ENCODE measurements around the gene SLC6A15.
A peak's percentile ranks its signal among the peaks of the same experiment; 100 is the strongest.

Gene SLC6A15

GRCh38 chr12:84874125-84874824, 38.3 kb downstream of the SLC6A15 start:
- peak; percentile 30 for DNase-seq

DNA sequence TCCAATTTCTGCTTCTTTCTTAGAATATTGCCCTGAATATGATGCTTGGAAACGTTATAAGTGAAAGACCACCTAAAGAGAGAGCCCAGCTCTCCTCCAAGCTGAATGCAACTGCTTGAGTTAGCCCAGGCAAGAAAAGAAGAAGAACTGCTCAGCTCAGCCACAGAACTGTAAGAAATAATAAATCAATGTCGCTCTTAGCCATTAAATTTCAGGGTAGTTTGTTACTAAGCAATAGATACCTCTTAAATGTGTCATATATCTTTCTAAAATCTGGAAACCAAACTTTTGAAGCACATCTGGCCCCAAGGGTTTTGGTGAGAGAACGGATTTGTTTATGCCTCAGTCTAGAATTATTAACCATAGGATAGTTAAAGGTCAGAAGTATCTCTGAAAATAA, 50.4 kb downstream of the SLC6A15 start:
- DNase-seq, result no peak

DNA sequence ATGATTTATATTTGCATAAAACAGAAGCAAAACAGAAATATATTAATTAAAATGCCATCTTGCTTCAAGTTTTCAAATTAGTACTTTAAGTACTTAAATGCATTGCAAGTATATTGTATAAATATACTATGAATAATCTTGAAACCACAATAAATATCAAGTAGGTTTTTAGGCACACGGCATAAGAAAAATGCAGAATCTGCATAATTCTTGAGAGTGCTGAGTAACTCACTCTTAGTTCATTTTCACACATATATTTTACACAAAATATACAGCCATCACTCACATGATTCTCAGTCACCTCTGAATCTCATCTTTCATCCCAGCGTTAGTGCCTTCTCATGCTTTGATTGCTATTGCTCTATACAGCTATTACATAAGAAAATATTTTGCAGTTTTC, 51.9 kb downstream of the SLC6A15 start:
- no peak for DNase-seq

DNA sequence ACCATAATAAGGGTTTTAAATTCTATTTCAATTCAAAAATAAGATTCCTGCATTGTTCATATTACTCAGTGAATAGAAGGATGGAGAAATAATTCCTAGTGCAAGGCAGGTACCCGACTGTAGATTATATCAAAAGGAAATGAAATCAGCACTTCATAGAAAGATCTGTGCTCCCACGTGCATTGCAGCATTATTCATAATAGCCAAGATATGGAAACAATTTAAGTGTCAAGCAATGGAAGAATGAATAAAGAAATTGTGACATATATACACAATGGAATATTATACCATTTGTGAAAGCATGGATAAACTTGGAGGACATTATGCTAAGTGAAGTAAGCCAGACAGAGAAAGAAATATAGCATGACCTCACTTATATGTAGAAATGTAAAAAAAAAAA, 53.8 kb downstream of the SLC6A15 start:
- DNase-seq, result peak; percentile 77

DNA sequence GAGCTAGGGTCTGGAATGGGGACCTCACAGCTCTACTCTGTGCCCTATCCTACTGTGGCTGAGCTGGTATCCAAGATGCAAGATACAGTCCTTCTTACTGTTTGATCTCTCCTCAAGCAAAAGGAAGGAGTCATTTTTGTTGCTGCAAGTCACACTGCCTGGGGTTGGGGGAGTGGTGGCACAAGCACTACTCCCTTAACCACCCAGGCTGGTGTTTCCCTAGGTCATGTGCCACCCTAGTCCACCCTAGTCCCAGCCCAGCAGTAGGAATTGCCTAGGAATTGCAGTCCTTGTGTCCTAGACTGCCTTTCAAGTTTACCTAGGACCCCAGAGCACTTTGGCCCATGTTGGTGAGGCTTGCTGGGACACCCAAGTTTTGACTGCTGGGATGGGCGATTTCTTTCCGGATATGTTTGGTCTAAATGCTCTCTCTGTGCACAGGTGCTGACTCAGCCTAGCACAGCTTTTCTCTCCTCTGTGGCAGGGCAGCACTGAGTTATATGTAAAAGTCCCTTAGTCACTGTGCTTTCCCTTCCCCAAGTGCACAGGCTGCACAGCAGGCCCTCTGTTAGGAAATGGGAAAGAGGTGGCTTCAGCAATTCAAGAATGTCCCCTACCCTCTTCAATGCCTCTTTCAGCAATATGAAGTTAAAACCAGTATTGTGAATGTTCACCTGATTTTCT, 54.9 kb downstream of the SLC6A15 start:
- DNase-seq, result peak; percentile 14

DNA sequence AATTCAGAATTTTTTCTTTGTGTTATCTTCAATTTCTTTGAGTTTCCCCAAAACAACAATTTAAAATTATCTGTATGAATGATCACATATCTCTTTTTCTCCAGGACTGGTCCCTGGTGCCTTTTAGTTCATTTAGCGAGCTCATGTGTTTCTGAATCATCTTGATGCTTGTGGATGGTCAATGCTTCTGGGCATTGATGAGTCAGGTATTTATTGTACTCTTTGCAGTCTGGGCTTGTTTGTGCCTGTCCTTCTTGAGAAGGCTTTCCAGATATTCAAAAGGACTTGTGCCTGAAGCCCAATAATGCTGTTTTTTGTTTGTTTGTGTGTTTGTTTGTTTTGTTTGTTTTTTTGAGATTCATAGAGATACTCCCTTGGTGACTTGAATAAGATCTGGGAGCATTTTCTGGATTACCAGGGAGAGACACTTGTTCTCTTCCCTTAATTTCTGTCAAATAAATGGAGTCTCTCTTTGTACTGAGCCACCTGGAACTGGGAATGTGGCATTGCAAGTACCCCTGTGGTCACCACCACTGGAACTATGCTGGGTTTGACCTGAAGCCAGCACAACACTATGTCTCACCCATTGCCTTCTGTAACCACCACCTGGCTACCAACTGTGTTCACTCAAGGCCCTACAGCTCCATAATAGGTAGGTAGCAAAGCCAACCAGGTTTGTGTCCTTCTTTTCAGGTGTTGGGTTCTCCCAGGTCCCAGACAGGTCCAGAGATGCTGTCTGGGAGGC, 56.3 kb downstream of the SLC6A15 start:
- no peak for DNase-seq

DNA sequence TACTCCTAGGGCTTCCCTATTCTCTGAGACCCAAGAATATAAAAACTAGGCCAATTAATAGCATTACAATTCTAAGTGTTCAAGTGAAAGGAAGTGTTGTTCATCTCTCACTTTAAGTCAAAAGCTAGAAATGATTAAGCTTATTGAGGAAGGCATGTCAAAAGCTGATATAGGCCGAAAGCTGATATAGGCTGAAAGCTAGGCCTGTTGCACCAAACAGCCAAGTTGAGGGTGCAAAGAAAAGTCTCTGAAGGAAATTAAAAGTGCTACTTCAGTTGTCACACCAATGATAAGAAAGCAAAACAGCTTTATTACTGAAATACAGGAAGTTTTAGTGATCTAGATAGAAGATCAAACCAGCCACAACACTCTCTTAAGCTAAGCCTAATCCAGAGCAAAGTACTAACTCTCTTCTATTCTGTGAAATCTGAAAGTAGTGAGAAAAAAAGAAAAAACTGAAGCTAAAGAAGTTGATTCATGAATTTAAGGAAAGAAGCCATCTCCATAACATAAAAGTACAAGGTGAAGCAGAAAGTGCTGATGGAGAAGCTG, 68.9 kb downstream of the SLC6A15 start:
- DNase-seq, result no peak

DNA sequence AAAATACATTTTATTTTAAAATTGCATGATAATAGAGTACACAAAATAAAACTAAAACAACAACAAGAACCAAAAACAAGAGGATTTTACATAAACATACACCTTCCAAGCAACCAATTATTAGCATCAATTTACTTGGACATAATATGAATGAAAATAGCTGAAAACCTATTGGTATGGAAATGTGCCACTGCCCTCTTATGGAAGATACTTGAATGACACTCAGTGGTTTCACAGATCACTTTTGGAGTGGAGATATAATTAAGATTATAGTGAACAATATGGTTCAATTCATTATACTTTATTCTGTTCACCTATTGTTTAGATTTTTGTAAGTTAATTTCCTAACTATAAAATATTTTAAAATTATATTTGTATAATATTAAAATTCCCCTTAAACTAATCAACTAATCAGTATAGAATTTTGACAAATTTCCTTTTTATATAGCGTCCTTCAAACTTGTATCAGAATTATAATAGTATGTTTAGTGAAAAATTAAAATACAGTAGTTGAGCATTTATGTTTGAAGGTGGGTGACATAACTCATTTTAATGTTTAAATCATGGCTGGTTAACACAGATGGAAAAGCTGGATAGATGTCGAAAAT, 70.1 kb downstream of the SLC6A15 start:
- DNase-seq, result peak; percentile 18

DNA sequence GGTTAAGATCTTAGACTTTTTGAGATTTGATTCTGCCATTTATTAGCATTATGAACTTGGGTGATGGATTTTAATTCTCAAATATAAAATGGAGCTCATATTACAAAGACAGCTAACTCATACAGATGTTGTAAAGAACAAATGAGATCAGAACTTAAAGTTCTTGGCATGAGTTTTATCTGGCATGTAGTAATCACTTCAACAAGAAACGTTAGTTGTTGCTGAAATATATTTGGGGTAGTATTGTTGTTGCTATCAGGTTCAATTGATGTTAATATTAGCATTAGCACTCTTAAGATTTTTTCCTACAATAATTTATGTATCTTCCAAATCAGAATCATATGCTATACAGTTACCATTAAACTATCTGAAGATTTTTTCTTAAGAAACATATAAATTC, 71.0 kb downstream of the SLC6A15 start:
- no peak for DNase-seq

DNA sequence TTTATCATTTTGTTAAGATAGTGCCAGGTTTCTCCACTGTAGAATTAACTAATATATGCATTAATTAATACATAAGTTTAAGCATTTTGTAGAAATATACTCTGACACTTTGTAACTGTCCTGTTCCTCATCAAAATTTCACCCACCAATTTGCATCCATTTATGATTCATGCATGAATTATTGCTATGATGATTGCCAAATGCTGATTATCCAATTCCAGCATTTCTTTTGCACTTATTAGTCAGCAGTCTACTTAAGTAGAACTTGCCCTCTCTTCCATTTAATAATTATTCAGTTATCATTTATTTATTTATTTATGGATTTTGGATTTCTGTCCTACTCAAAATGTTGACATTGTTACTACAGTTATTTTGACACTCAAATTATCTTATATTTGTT, 72.2 kb downstream of the SLC6A15 start:
- DNase-seq, result no peak

GRCh38 chr12:84826925-84827324, 85.7 kb downstream of the SLC6A15 start:
- no peak for DNase-seq

DNA sequence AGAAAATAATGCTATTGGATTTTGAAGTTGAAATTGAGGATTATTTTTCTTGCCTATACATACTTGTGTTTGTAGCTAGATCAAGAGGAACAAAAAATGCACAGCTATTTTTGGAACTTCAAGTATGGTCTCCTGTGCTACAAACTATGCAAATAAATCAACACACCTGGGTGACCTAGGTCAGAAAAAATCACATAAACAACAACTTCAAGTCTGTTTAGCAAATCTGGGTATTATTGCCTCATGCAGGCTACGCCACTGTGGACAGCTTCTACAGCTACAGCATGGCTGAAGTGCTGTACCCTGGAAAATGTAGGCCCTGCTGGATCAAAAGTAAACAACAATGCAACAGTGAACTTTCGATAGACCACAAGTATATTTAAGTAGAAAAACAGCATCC, 87.5 kb downstream of the SLC6A15 start:
- DNase-seq, result no peak

DNA sequence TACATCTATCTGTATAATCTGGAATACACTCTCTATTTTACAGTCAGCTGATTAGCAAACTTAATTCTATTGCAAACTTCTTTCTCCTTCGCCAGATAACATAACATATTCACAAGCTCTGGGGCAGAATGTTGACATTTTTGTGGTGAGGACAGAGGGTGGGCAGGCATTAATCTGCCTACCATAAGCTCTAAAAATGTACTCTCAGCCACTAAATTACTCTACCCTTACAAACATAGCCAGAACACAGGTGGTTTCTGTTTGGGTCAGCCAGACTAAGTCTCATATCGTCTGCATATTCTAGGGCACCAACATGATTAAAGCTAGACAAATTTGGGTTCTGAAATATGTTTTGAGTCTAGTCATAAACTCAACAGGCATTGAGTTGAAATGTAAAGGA, 90.1 kb downstream of the SLC6A15 start:
- no peak for DNase-seq

GRCh38 chr12:84816916-84817695, 95.5 kb downstream of the SLC6A15 start:
- DNase-seq, result no peak

DNA sequence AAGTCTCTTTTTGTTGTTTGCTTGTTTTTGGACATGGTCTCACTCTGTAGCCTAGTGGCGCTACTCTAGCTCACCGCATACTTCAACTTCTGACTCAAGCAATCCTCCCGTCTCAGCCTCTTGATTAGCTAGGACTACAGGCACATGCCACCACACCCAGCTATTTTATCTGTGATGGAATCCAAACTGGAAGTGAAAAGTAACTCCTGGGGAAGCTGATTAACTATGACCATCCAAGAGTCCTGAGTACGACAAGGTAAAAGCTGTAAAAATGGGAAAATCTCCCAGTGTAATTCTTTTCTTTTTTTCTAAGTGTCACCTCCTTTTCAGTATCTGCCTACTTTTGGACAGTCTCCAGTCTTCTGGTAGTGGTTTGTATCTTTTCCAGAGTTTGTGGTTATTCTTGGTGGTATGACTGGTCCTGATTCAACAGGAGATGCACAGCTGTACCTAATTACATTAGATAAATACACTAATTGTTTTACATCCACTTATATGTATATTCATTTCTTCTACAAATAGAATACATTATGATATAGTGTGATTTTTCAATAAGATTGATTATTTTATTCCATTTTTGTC, 97.8 kb downstream of the SLC6A15 start:
- peak; percentile 85 for DNase-seq

GRCh38 chr12:84813780-84814663, 98.6 kb downstream of the SLC6A15 start:
- DNase-seq, result no peak

GRCh38 chr12:84811291-84811690, 101.3 kb downstream of the SLC6A15 start:
- DNase-seq, result no peak

GRCh38 chr12:84810611-84811010, 102.0 kb downstream of the SLC6A15 start:
- DNase-seq, result no peak
